Hepatocyte (in vitro differentiated cells): ENCODE data around the gene CRHR2.

ENCODE experiments used
- CTCF ChIP-seq: fragments of 200-600 bp; sonication (generic); IDR thresholded peaks from 2 replicates; pipeline ENCODE4 v1.5.1; 2016; ENCODE audit warnings: antibody characterized with exemption, mild to moderate bottlenecking; ENCODE audit not compliant: poor library complexity
- EZH2 ChIP-seq: fragments of 200-600 bp; sonication (generic); IDR thresholded peaks from 2 replicates; pipeline ENCODE4 v1.6.1; 2016; ENCODE audit warnings: antibody characterized with exemption, mild to moderate bottlenecking, borderline replicate concordance

- TF ChIP-seq EZH2: no peak
- TF ChIP-seq CTCF: no peak
Measured at GRCh38 chr7:30634193-30634626, 48.0 kb downstream of the CRHR2 start.
